ENCODE data around the gene CAPG. TPM values are rescaled to one million over a fixed set of nuclear protein-coding genes. Genes with fewer than 3 reads are reported as not detected.

CAPG gene
- total and polyA plus RNA-seq, 2 of the 4 experiments (the other 2 are of a cell fraction), result 79.9 to 98.3 TPM

DNA sequence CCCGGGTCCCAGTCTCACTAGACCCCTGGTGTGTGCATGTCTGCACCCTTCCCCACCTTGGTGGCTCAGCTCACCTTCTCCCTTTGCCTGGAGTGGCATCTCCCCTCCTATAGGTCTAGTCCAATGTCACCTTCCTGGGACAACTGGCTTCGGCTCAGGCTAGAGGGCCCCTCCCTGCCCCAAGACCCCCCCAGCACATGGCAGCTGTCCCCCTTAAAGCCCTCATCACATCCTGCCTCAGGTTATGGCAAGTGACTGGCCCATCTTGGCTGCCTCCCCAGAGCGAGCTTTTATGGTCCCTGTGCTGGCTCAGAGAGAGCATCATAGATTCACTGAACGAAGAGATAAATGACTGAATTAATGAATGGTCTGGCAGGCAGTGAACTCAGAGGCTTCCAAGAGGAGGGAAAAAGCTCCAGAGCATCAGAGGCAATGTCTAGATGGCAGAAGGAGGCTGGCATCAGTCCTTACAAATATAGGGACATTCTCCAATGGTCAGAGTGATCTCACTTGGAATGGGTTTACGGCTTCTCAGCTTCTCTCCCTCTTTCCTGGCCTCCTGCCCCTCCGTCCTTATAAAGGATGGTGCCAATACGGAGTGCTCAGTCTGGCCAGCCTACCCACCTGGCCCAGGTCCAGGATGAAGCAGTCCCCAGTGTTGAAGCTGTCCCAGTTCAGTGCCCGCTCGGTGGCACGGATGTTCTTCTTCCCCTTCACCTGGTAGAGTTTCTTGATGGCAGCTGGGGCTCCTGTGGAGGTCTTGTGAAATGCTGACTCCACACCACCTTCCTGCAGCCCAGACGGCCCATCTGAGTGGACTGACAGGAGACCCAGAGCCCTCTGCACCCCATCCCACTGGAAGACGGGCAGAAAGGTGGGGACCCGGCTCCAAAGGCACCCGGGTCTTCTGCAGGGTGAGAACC, 9.4 kb downstream of the CAPG start:
- ATAC-seq (ENCODE audit: low read depth), result no peak
- CTCF ChIA-PET, result no interaction called here
- TF ChIP-seq NFE2L2 (IDR thresholded peaks at IDR 0.05; ENCODE audit: low read depth, low read length) (no peak), MAFK (IDR thresholded peaks at IDR 0.05; ENCODE audit: low read depth, low read length) (no peak), FOS (IDR thresholded peaks at IDR 0.05; ENCODE audit: low read depth, low read length) (no peak), POLR2A (IDR thresholded peaks at IDR 0.05; ENCODE audit: low read depth, low read length) (no peak), MXI1 (IDR thresholded peaks at IDR 0.05; ENCODE audit: borderline replicate concordance, low read depth, low read length) (no peak), SMC3 (IDR thresholded peaks at IDR 0.05; ENCODE audit: low read depth, low read length) (no peak), BHLHE40 (IDR thresholded peaks at IDR 0.05; ENCODE audit: low read depth, low read length) (no peak), CHD1 (IDR thresholded peaks at IDR 0.05; ENCODE audit: low read depth, low read length) (no peak), RCOR1 (IDR thresholded peaks at IDR 0.05; ENCODE audit: insufficient replicate concordance, low read length) (no peak), RAD21 (IDR thresholded peaks at IDR 0.05; ENCODE audit: low read length) (no peak), MAZ (IDR thresholded peaks at IDR 0.05; ENCODE audit: borderline replicate concordance, low read depth, low read length) (no peak), CEBPB (IDR thresholded peaks at IDR 0.05; ENCODE audit: low read depth, low read length) (no peak), RFX5 (IDR thresholded peaks at IDR 0.05; ENCODE audit: low read depth, low read length) (no peak)
- TF ChIP-seq, protein P1, sequence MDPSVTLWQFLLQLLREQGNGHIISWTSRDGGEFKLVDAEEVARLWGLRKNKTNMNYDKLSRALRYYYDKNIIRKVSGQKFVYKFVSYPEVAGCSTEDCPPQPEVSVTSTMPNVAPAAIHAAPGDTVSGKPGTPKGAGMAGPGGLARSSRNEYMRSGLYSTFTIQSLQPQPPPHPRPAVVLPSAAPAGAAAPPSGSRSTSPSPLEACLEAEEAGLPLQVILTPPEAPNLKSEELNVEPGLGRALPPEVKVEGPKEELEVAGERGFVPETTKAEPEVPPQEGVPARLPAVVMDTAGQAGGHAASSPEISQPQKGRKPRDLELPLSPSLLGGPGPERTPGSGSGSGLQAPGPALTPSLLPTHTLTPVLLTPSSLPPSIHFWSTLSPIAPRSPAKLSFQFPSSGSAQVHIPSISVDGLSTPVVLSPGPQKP (IDR thresholded peaks at IDR 0.05; ENCODE audit: borderline replicate concordance, low read depth, low read length), result no peak
- TF ChIP-seq, protein P2, sequence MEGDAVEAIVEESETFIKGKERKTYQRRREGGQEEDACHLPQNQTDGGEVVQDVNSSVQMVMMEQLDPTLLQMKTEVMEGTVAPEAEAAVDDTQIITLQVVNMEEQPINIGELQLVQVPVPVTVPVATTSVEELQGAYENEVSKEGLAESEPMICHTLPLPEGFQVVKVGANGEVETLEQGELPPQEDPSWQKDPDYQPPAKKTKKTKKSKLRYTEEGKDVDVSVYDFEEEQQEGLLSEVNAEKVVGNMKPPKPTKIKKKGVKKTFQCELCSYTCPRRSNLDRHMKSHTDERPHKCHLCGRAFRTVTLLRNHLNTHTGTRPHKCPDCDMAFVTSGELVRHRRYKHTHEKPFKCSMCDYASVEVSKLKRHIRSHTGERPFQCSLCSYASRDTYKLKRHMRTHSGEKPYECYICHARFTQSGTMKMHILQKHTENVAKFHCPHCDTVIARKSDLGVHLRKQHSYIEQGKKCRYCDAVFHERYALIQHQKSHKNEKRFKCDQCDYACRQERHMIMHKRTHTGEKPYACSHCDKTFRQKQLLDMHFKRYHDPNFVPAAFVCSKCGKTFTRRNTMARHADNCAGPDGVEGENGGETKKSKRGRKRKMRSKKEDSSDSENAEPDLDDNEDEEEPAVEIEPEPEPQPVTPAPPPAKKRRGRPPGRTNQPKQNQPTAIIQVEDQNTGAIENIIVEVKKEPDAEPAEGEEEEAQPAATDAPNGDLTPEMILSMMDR (conservative IDR thresholded peaks at IDR 0.05; ENCODE audit: low read depth, low read length), result no peak

More for the DNA sequence above, 9.4 kb downstream of the CAPG start:
- no peak overlapping the region for H2BK120ac ChIP-seq (ENCODE audit: low read depth, low read length)
- no peak overlapping the region for H3K14ac ChIP-seq (replicated peaks; ENCODE audit: low read depth, low read length)
- H3K56ac ChIP-seq (ENCODE audit: extremely low read depth, insufficient read depth, low read length), result no peak overlapping the region
- no peak overlapping the region for H3K4me2 ChIP-seq (ENCODE audit: low read depth, low read length)
- no peaks in the 10 kb centered on the region for H3K9me3 ChIP-seq (ENCODE audit: control insufficient read depth, insufficient read depth, low read length)
- no peak overlapping the region for H4K91ac ChIP-seq (ENCODE audit: insufficient read depth, low read depth, low read length)
- POLR2A ChIA-PET (ENCODE audit: unreplicated experiment), result no interaction called here
- H2AFZ ChIP-seq (replicated peaks; ENCODE audit: low read length, poor library complexity), result no peak overlapping the region
- H3K4me1 ChIP-seq (ENCODE audit: control insufficient read depth, insufficient read depth, low read length), result peaks cover 5% of the 10 kb centered on the region; the same call in 1 of the 2 replicates
- no peak overlapping the region for H3K4me3 ChIP-seq (ENCODE audit: insufficient read depth, low read depth, low read length)
- no peak overlapping the region for H2AK9ac ChIP-seq (replicated peaks; ENCODE audit: low read depth, low read length, poor library complexity)
- no peak overlapping the region for H4K8ac ChIP-seq (ENCODE audit: low read depth in 2 of 2, low read length in 2 of 2)
- dilution Hi-C loops (cut with HindIII; ENCODE audit: low sequenced_read_pairs, unreplicated experiment) (no loop called here), in situ Hi-C loops (cut with MboI; ENCODE audit: low sequenced_read_pairs) (no loop called here), intact Hi-C loops (cut with micrococcal nuclease) (no loop called here)
- no peak overlapping the region for H3K23ac ChIP-seq (ENCODE audit: low read depth, low read length)
- H2AK5ac ChIP-seq (ENCODE audit: low read depth, low read length), result no peak overlapping the region
- no peak overlapping the region for H3K4ac ChIP-seq (ENCODE audit: low read depth, low read length)
- no peak overlapping the region for H2BK15ac ChIP-seq (ENCODE audit: low read depth, low read length)
- H3K79me1 ChIP-seq (ENCODE audit: low read depth in 1 of 2, low read length in 2 of 2), result peaks cover 5 to 7% of the 10 kb centered on the region in 2 experiments; a peak in 3 of 4 replicates
- H3K9me1 ChIP-seq (ENCODE audit: insufficient read depth, low read length), result no peaks in the 10 kb centered on the region
- no peaks in the 10 kb centered on the region for H3K27me3 ChIP-seq (ENCODE audit: control insufficient read depth, insufficient read depth, low read length)
- no peak overlapping the region for H3K9ac ChIP-seq (ENCODE audit: low read depth, low read length)
- no peak overlapping the region for H3K27ac ChIP-seq (ENCODE audit: insufficient read depth, low read length)
- DNase-seq, result no peak
- WGBS, 2 experiments (ENCODE audit: extremely low coverage in 2 of 2, insufficient read length in 1 of 2), result no CpG with 5 or more reads among the region's 14 CpGs
- H3K18ac ChIP-seq (ENCODE audit: low read depth, low read length), result no peak overlapping the region
- H2BK20ac ChIP-seq (ENCODE audit: low read depth, low read length), result no peak overlapping the region
- peaks cover 14% of the 10 kb centered on the region for H3K36me3 ChIP-seq (ENCODE audit: control insufficient read depth, insufficient read depth, low read length)
- BruUV-seq (replicated peaks), result no TSS peak
- H2BK5ac ChIP-seq (ENCODE audit: low read depth, low read length, poor library complexity, severe bottlenecking), result no peak overlapping the region
- no peak overlapping the region for H4K5ac ChIP-seq (ENCODE audit: low read depth, low read length)
- H4K20me1 ChIP-seq (ENCODE audit: insufficient read depth, low read length), result no peaks in the 10 kb centered on the region; the same call in 1 of the 2 replicates

Data from IMR-90 (cell line).